ENCODE results near the gene REXO5.

DNA sequence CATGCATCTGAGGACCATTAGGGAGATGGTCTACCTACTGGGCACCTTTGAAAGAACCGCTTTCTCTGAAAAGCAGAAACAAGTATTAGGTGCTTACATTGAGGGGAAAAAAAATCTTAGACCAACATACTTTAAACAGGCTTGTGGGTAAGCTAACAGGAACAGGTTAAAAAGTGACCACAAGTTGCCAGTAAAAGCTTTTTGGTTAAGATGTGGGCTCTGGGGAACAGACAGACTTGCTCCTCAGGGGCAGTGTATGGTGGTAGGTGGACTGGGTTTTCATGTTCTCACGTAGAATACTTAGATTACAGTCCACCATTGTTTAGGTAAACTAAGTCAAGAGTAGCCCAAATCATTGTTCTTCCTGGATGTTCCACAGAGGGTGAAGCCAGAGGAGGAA lies 41.2 kb downstream of the REXO5 start:
- TF ChIP-seq, protein P1, sequence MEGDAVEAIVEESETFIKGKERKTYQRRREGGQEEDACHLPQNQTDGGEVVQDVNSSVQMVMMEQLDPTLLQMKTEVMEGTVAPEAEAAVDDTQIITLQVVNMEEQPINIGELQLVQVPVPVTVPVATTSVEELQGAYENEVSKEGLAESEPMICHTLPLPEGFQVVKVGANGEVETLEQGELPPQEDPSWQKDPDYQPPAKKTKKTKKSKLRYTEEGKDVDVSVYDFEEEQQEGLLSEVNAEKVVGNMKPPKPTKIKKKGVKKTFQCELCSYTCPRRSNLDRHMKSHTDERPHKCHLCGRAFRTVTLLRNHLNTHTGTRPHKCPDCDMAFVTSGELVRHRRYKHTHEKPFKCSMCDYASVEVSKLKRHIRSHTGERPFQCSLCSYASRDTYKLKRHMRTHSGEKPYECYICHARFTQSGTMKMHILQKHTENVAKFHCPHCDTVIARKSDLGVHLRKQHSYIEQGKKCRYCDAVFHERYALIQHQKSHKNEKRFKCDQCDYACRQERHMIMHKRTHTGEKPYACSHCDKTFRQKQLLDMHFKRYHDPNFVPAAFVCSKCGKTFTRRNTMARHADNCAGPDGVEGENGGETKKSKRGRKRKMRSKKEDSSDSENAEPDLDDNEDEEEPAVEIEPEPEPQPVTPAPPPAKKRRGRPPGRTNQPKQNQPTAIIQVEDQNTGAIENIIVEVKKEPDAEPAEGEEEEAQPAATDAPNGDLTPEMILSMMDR (IDR thresholded peaks at IDR 0.05; ENCODE audit: insufficient read depth, low read depth, low read length): no peak
- TF ChIP-seq EZH2 (IDR thresholded peaks at IDR 0.05; ENCODE audit: insufficient read depth, low read length): no peak
